ENCODE results near the gene PTGER3.
A peak's percentile ranks its signal among the peaks of the same experiment; 100 is the strongest.

Gene PTGER3

GRCh38 chr1:71049951-71050598 lies 2.5 kb upstream of the PTGER3 start:
- DNase-seq, result peak; percentile 21

- DNase-seq, result no peak
These were observed 553 bp downstream of the PTGER3 start for GRCh38 chr1:71046891-71047634.

- no peak for DNase-seq
These were observed 2.1 kb downstream of the PTGER3 start for GRCh38 chr1:71045463-71046028.

GRCh38 chr1:71044833-71045232 lies 2.8 kb downstream of the PTGER3 start:
- no peak for DNase-seq

- no peak for DNase-seq
These were observed 4.6 kb downstream of the PTGER3 start for GRCh38 chr1:71043065-71043464.

- DNase-seq, result no peak
These were observed 5.8 kb downstream of the PTGER3 start for GRCh38 chr1:71041806-71042205.

- no peak for DNase-seq
These were observed 7.9 kb downstream of the PTGER3 start for GRCh38 chr1:71039661-71040262.

GRCh38 chr1:71038942-71039341 lies 8.7 kb downstream of the PTGER3 start:
- DNase-seq, result no peak

GRCh38 chr1:71037829-71038620 lies 9.6 kb downstream of the PTGER3 start:
- DNase-seq, result no peak

- no peak for DNase-seq
These were observed 10.6 kb downstream of the PTGER3 start for GRCh38 chr1:71037066-71037465.

- no peak for DNase-seq
These were observed 14.5 kb downstream of the PTGER3 start for GRCh38 chr1:71033136-71033535.

GRCh38 chr1:71031426-71031825 lies 16.2 kb downstream of the PTGER3 start:
- DNase-seq, result no peak

GRCh38 chr1:71030026-71030425 lies 17.6 kb downstream of the PTGER3 start:
- DNase-seq, result no peak

- no peak for DNase-seq
These were observed 18.6 kb downstream of the PTGER3 start for GRCh38 chr1:71028981-71029380.

- DNase-seq, result no peak
These were observed 19.6 kb downstream of the PTGER3 start for GRCh38 chr1:71027991-71028390.

- DNase-seq, result no peak
These were observed 21.5 kb downstream of the PTGER3 start for GRCh38 chr1:71026093-71026492.

- DNase-seq, result no peak
These were observed 24.1 kb downstream of the PTGER3 start for GRCh38 chr1:71023515-71023914.

- DNase-seq, result no peak
These were observed 28.2 kb downstream of the PTGER3 start for GRCh38 chr1:71019233-71019969.

- no peak for DNase-seq
These were observed 28.8 kb downstream of the PTGER3 start for GRCh38 chr1:71018791-71019190.

- DNase-seq, result no peak
These were observed 31.9 kb downstream of the PTGER3 start for GRCh38 chr1:71015745-71016144.

- DNase-seq, result no peak
These were observed 33.4 kb downstream of the PTGER3 start for GRCh38 chr1:71014178-71014579.
